HEK293 (cell line): ENCODE data around the gene TMEM141.

Experiments
- CTCF ChIA-PET: fragments of 350-600 bp; formaldehyde crosslinking; extraction: SDS; loops from one replicate; lab custom pipeline; 2021; ENCODE audit warnings: antibody characterized with exemption; lab: Yijun Ruan, JAX
- POLR2A ChIA-PET: fragments of 300-600 bp; formaldehyde crosslinking; extraction: SDS; loops from one replicate; lab custom pipeline; 2020; ENCODE audit warnings: antibody characterized with exemption, inconsistent platforms; lab: Yijun Ruan, JAX
- H3K27ac ChIP-seq: fragments of 200-500 bp; sonication (Bioruptor generic); 2 replicates; pipeline ENCODE4 v1.5.1; 2014; ENCODE audit warnings: low read depth, low read length, control low read depth, inconsistent platforms; ENCODE audit errors: extremely low read depth
- H3K36me3 ChIP-seq, 2 experiments: fragments of 200-500 bp in 1 of 2; sonication (Bioruptor generic) in 1 of 2; 1 replicate in 1 of 2; 2 replicates in 1 of 2; pipeline ENCODE4 v1.5.1; 2014 to 2017; ENCODE audit warnings: inconsistent platforms in 2 of 2, low read length in 2 of 2; ENCODE audit not compliant: control insufficient read depth in 2 of 2, insufficient read depth in 1 of 2
- H3K4me1 ChIP-seq: fragments of 200-500 bp; sonication (Bioruptor generic); 2 replicates; pipeline ENCODE4 v1.5.1; 2014; ENCODE audit warnings: mild to moderate bottlenecking, low read length, inconsistent platforms; ENCODE audit not compliant: control insufficient read depth, insufficient read depth
- H3K4me3 ChIP-seq: 2 replicates; pipeline ENCODE4 v1.5.1; 2011; ENCODE audit warnings: low read depth, mild to moderate bottlenecking, control low read depth, low read length, moderate library complexity
- H3K9me3 ChIP-seq: fragments of 200-500 bp; sonication (Bioruptor generic); 2 replicates; pipeline ENCODE4 v1.5.1; 2014; ENCODE audit warnings: low read depth, low read length, inconsistent platforms; ENCODE audit not compliant: control insufficient read depth, insufficient read depth
- EGR2 ChIP-seq: fragments of 450-650 bp; formaldehyde crosslinking; IDR thresholded peaks from 2 replicates; pipeline ENCODE4 v1.5.1; 2016; ENCODE audit warnings: low read depth, missing biosample characterization, missing genetic modification characterization
- GLIS2 ChIP-seq: fragments of 450-650 bp; formaldehyde crosslinking; IDR thresholded peaks from 2 replicates; pipeline ENCODE4 v1.5.1; 2016; ENCODE audit warnings: missing biosample characterization, missing genetic modification characterization
- KLF8 ChIP-seq: fragments of 450-650 bp; formaldehyde crosslinking; IDR thresholded peaks from 2 replicates; pipeline ENCODE4 v1.5.1; 2016; ENCODE audit warnings: missing biosample characterization, missing genetic modification characterization
- SP2 ChIP-seq: fragments of 450-650 bp; formaldehyde crosslinking; IDR thresholded peaks from 2 replicates; pipeline ENCODE4 v1.5.1; 2016; ENCODE audit warnings: missing biosample characterization, missing genetic modification characterization
- SP7 ChIP-seq: fragments of 450-650 bp; formaldehyde crosslinking; IDR thresholded peaks from 2 replicates; pipeline ENCODE4 v1.5.1; 2016; ENCODE audit warnings: missing biosample characterization, missing genetic modification characterization
- ZBTB8A ChIP-seq: fragments of 450-650 bp; formaldehyde crosslinking; IDR thresholded peaks from 2 replicates; pipeline ENCODE4 v1.5.1; 2016; ENCODE audit warnings: missing biosample characterization, missing genetic modification characterization
- ZEB2 ChIP-seq: fragments of 450-650 bp; formaldehyde crosslinking; IDR thresholded peaks from 2 replicates; pipeline ENCODE4 v1.5.1; 2016; ENCODE audit warnings: missing biosample characterization, missing genetic modification characterization
- ZFP69B ChIP-seq: fragments of 450-650 bp; formaldehyde crosslinking; IDR thresholded peaks from 2 replicates; pipeline ENCODE4 v1.5.1; 2016; ENCODE audit warnings: missing biosample characterization, missing genetic modification characterization
- ZIC2 ChIP-seq: fragments of 450-650 bp; formaldehyde crosslinking; IDR thresholded peaks from 2 replicates; pipeline ENCODE4 v1.5.1; 2016; ENCODE audit warnings: missing biosample characterization, missing genetic modification characterization
- ZNF121 ChIP-seq: fragments of 450-650 bp; formaldehyde crosslinking; IDR thresholded peaks from 2 replicates; pipeline ENCODE4 v1.5.1; 2016; ENCODE audit warnings: missing biosample characterization, missing genetic modification characterization
- ZNF138 ChIP-seq: fragments of 450-650 bp; formaldehyde crosslinking; IDR thresholded peaks from 2 replicates; pipeline ENCODE4 v1.5.1; 2016; ENCODE audit warnings: missing biosample characterization, missing genetic modification characterization, borderline replicate concordance
- ZNF184 ChIP-seq: fragments of 450-650 bp; IDR thresholded peaks from 2 replicates; pipeline ENCODE4 v1.5.1; 2018; ENCODE audit warnings: missing biosample characterization, mild to moderate bottlenecking, missing genetic modification characterization
- ZNF239 ChIP-seq: fragments of 450-650 bp; formaldehyde crosslinking; IDR thresholded peaks from 2 replicates; pipeline ENCODE4 v1.5.1; 2016; ENCODE audit warnings: missing biosample characterization, missing genetic modification characterization
- ZNF274 ChIP-seq, 2 experiments: fragments of 200-500 bp in 1 of 2; fragments of 450-650 bp in 1 of 2; sonication (Bioruptor generic) in 1 of 2; formaldehyde crosslinking in 1 of 2; IDR thresholded peaks; 2 replicates each; pipeline versions ENCODE4 v1.5.1 to v1.6.1; 2014 to 2016; ENCODE audit warnings: borderline replicate concordance in 1 of 2, inconsistent platforms in 1 of 2, low read length in 1 of 2, missing biosample characterization in 1 of 2, missing genetic modification characterization in 1 of 2
- ZNF416 ChIP-seq: fragments of 450-650 bp; formaldehyde crosslinking; IDR thresholded peaks from 2 replicates; pipeline ENCODE4 v1.5.1; 2016; ENCODE audit warnings: missing biosample characterization, missing genetic modification characterization
- ZNF501 ChIP-seq: fragments of 450-650 bp; formaldehyde crosslinking; IDR thresholded peaks from 2 replicates; pipeline ENCODE4 v1.5.1; 2016; ENCODE audit warnings: missing biosample characterization, missing genetic modification characterization
- ZNF544 ChIP-seq: fragments of 450-650 bp; formaldehyde crosslinking; IDR thresholded peaks from 2 replicates; pipeline ENCODE4 v1.5.0; 2017; ENCODE audit warnings: missing biosample characterization, missing genetic modification characterization
- ZNF548 ChIP-seq: fragments of 450-650 bp; formaldehyde crosslinking; IDR thresholded peaks from 2 replicates; pipeline ENCODE4 v1.5.1; 2016; ENCODE audit warnings: missing biosample characterization, missing genetic modification characterization
- ZNF549 ChIP-seq: fragments of 450-650 bp; IDR thresholded peaks from 2 replicates; pipeline ENCODE4 v1.5.1; 2018; ENCODE audit warnings: missing biosample characterization, missing genetic modification characterization, mild to moderate bottlenecking, inconsistent platforms, moderate library complexity
- ZNF561 ChIP-seq: fragments of 450-650 bp; IDR thresholded peaks from 2 replicates; pipeline ENCODE4 v1.5.1; 2018; ENCODE audit warnings: missing biosample characterization, missing genetic modification characterization, borderline replicate concordance
- ZNF621 ChIP-seq: fragments of 450-650 bp; formaldehyde crosslinking; IDR thresholded peaks from 2 replicates; pipeline ENCODE4 v1.5.1; 2017; ENCODE audit warnings: missing biosample characterization, missing genetic modification characterization
- ZNF623 ChIP-seq: fragments of 450-650 bp; formaldehyde crosslinking; IDR thresholded peaks from 2 replicates; pipeline ENCODE4 v1.5.1; 2016; ENCODE audit warnings: missing biosample characterization, missing genetic modification characterization
- ZNF677 ChIP-seq: fragments of 450-650 bp; IDR thresholded peaks from 2 replicates; pipeline ENCODE4 v1.5.0; 2018; ENCODE audit warnings: missing biosample characterization, mild to moderate bottlenecking, missing genetic modification characterization, moderate library complexity
- ZNF776 ChIP-seq: fragments of 450-650 bp; formaldehyde crosslinking; IDR thresholded peaks from 2 replicates; pipeline ENCODE4 v1.5.0; 2017; ENCODE audit warnings: missing biosample characterization, missing genetic modification characterization, borderline replicate concordance
- ZNF785 ChIP-seq: fragments of 450-650 bp; formaldehyde crosslinking; IDR thresholded peaks from 2 replicates; pipeline ENCODE4 v1.5.1; 2016; ENCODE audit warnings: missing biosample characterization, missing genetic modification characterization
- ZSCAN16 ChIP-seq: fragments of 450-650 bp; formaldehyde crosslinking; IDR thresholded peaks from 2 replicates; pipeline ENCODE4 v1.5.1; 2016; ENCODE audit warnings: missing biosample characterization, missing genetic modification characterization
- TF ChIP-seq, protein P1 (sequence below): fragments of 450-650 bp; formaldehyde crosslinking; IDR thresholded peaks from 2 replicates; pipeline ENCODE4 v1.5.1; 2016; ENCODE audit warnings: missing biosample characterization, missing genetic modification characterization
- TF ChIP-seq, protein P2 (sequence below): fragments of 450-650 bp; formaldehyde crosslinking; IDR thresholded peaks from 2 replicates; pipeline ENCODE4 v1.5.1; 2016; ENCODE audit warnings: missing biosample characterization, missing genetic modification characterization
- TF ChIP-seq, protein P3 (sequence below): fragments of 450-650 bp; formaldehyde crosslinking; IDR thresholded peaks from 2 replicates; pipeline ENCODE4 v1.5.1; 2016; ENCODE audit warnings: missing biosample characterization, missing genetic modification characterization
- TF ChIP-seq, protein P4 (sequence below): fragments of 450-650 bp; formaldehyde crosslinking; IDR thresholded peaks from 2 replicates; pipeline ENCODE4 v1.5.1; 2016; ENCODE audit warnings: missing biosample characterization, missing genetic modification characterization, low read depth

Gene TMEM141

DNA sequence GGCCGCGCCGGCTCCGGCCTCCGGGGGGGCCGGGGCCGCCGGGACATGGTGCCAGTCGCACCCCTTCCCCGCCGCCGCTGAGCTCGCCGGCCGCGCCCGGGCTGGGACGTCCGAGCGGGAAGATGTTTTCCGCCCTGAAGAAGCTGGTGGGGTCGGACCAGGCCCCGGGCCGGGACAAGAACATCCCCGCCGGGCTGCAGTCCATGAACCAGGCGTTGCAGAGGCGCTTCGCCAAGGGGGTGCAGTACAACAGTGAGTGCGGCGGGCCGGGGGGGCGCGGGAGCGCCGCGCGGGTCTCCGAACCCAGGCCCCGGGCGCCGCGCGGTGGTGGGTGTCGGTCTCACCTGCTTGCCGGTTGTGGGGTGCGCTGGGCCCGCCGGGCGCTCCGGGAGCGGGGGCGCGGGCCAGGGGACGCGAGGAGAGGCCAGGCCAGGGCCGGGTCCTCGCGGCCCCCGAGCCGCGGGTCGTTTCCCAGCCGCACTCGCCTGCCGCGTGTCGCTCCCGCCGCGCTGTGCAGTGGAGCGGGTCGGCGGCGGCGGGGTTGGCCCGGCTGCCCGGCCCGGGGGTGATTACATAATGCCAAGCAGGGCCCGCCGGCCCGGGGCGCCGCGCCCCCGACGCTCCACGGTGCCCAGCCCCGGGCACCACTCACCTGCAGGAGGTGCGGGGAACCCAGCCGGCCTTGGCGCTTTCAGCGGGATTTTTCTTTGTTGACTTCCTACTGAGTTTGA, 17.1 kb downstream of the TMEM141 start:
- ChIA-PET POLR2A (interaction anchor here (0.6 to 4.0 kb wide), 9 partner anchors 8 to 78 kb away, joined by 3 to 22 read pairs (median 7); partner anchors contain the start of genes AJM1 and TRAF2), CTCF (interaction anchor here (0.5 to 4.0 kb wide), 11 partner anchors 12 to 466 kb away, joined by 3 to 18 read pairs (median 4); partner anchors contain the start of gene AJM1)
- Histone ChIP-seq H3K4me1 (peaks cover 7% of the 10 kb centered on the region; the same call in 1 of the 2 replicates), H3K9me3 (no peaks in the 10 kb centered on the region), H3K4me3 (peak overlapping the region; percentile 84), H3K36me3 (peaks cover 15 to 39% of the 10 kb centered on the region in 2 experiments), H3K27ac (peak overlapping the region; percentile 96)
- TF ChIP-seq ZNF623 (tag by site-specific recombination) (no peak), KLF8 (tag by site-specific recombination) (peak; percentile 12; the same call in 1 of the 2 replicates), SP7 (tag by site-specific recombination) (no peak), ZEB2 (0 out of 2 replicates have a peak, but pooled peaks have one; percentile 16), EGR2 (no peak), ZNF121 (tag by site-specific recombination) (no peak), ZNF501 (tag by site-specific recombination) (no peak), ZNF274 (IDR thresholded peaks at IDR 0.05; ENCODE audit: low read length) (no peak), ZNF274 (tag by site-specific recombination; IDR thresholded peaks at IDR 0.05; ENCODE audit: borderline replicate concordance) (no peak), ZNF184 (tag by site-specific recombination) (no peak), SP2 (tag by site-specific recombination) (no peak), ZBTB8A (tag by site-specific recombination) (peak; percentile 87), ZNF677 (no peak), ZNF785 (tag by site-specific recombination) (no peak), ZIC2 (tag by site-specific recombination) (no peak; the same call in 1 of the 2 replicates), ZNF561 (no peak; the same call in 1 of the 2 replicates), ZNF544 (tag by site-specific recombination) (no peak), ZNF138 (tag by site-specific recombination) (no peak), ZNF416 (tag by site-specific recombination) (no peak), GLIS2 (tag by site-specific recombination) (peak; percentile 6; the same call in 1 of the 2 replicates), ZNF239 (no peak), ZNF621 (tag by site-specific recombination) (no peak), ZSCAN16 (tag by site-specific recombination) (no peak), ZNF776 (tag by site-specific recombination) (no peak), ZNF548 (tag by site-specific recombination) (no peak), ZNF549 (tag by site-specific recombination) (no peak), ZFP69B (tag by site-specific recombination) (no peak)
- TF ChIP-seq, protein P1, sequence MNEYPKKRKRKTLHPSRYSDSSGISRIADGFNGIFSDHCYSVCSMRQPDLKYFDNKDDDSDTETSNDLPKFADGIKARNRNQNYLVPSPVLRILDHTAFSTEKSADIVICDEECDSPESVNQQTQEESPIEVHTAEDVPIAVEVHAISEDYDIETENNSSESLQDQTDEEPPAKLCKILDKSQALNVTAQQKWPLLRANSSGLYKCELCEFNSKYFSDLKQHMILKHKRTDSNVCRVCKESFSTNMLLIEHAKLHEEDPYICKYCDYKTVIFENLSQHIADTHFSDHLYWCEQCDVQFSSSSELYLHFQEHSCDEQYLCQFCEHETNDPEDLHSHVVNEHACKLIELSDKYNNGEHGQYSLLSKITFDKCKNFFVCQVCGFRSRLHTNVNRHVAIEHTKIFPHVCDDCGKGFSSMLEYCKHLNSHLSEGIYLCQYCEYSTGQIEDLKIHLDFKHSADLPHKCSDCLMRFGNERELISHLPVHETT (tag by site-specific recombination), result no peak
- TF ChIP-seq, protein P2, sequence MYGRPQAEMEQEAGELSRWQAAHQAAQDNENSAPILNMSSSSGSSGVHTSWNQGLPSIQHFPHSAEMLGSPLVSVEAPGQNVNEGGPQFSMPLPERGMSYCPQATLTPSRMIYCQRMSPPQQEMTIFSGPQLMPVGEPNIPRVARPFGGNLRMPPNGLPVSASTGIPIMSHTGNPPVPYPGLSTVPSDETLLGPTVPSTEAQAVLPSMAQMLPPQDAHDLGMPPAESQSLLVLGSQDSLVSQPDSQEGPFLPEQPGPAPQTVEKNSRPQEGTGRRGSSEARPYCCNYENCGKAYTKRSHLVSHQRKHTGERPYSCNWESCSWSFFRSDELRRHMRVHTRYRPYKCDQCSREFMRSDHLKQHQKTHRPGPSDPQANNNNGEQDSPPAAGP, result no peak
- TF ChIP-seq, protein P3, sequence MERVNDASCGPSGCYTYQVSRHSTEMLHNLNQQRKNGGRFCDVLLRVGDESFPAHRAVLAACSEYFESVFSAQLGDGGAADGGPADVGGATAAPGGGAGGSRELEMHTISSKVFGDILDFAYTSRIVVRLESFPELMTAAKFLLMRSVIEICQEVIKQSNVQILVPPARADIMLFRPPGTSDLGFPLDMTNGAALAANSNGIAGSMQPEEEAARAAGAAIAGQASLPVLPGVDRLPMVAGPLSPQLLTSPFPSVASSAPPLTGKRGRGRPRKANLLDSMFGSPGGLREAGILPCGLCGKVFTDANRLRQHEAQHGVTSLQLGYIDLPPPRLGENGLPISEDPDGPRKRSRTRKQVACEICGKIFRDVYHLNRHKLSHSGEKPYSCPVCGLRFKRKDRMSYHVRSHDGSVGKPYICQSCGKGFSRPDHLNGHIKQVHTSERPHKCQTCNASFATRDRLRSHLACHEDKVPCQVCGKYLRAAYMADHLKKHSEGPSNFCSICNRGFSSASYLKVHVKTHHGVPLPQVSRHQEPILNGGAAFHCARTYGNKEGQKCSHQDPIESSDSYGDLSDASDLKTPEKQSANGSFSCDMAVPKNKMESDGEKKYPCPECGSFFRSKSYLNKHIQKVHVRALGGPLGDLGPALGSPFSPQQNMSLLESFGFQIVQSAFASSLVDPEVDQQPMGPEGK (tag by site-specific recombination), result no peak
- TF ChIP-seq, protein P4, sequence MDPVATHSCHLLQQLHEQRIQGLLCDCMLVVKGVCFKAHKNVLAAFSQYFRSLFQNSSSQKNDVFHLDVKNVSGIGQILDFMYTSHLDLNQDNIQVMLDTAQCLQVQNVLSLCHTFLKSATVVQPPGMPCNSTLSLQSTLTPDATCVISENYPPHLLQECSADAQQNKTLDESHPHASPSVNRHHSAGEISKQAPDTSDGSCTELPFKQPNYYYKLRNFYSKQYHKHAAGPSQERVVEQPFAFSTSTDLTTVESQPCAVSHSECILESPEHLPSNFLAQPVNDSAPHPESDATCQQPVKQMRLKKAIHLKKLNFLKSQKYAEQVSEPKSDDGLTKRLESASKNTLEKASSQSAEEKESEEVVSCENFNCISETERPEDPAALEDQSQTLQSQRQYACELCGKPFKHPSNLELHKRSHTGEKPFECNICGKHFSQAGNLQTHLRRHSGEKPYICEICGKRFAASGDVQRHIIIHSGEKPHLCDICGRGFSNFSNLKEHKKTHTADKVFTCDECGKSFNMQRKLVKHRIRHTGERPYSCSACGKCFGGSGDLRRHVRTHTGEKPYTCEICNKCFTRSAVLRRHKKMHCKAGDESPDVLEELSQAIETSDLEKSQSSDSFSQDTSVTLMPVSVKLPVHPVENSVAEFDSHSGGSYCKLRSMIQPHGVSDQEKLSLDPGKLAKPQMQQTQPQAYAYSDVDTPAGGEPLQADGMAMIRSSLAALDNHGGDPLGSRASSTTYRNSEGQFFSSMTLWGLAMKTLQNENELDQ, result no peak
